ENCODE results near the gene LTBP2. TPM values are rescaled to one million over a fixed set of nuclear protein-coding genes. Genes with fewer than 3 reads are reported as not detected.
A peak's percentile ranks its signal among the peaks of the same experiment; 100 is the strongest.

LTBP2 gene
- total RNA-seq, 2 experiments from 2014 or later: 0.10 to 0.31 TPM

GRCh38 chr14:74522740-74523139 lies 89.3 kb downstream of the LTBP2 start:
- no peak for DNase-seq
- Mint-ChIP-seq H3K4me3 (no peak overlapping the region), H3K4me1 (ENCODE audit: low read depth) (no peaks in the 10 kb centered on the region), H3K27ac (no peak overlapping the region), H3K9me3 (no peaks in the 10 kb centered on the region), H3K36me3 (no peaks in the 10 kb centered on the region), H3K27me3 (peaks cover 2% of the 10 kb centered on the region)
- ChIA-PET POLR2A (no interaction called here), CTCF (no interaction called here)
- intact Hi-C loops (cut with micrococcal nuclease): no loop called here

GRCh38 chr14:74521756-74522155 lies 90.3 kb downstream of the LTBP2 start:
- H3K27ac Mint-ChIP-seq: no peak overlapping the region
- no peaks in the 10 kb centered on the region for H3K36me3 Mint-ChIP-seq
- ChIA-PET CTCF (no interaction called here), POLR2A (no interaction called here)
- H3K9me3 Mint-ChIP-seq: no peaks in the 10 kb centered on the region
- intact Hi-C loops (cut with micrococcal nuclease): no loop called here
- H3K4me3 Mint-ChIP-seq: no peak overlapping the region
- peaks cover 2% of the 10 kb centered on the region for H3K27me3 Mint-ChIP-seq
- H3K4me1 Mint-ChIP-seq (ENCODE audit: low read depth): no peaks in the 10 kb centered on the region
- no peak for DNase-seq

GRCh38 chr14:74519316-74520074 lies 92.5 kb downstream of the LTBP2 start:
- Mint-ChIP-seq H3K4me3 (no peak overlapping the region), H3K27ac (no peak overlapping the region), H3K36me3 (no peaks in the 10 kb centered on the region), H3K27me3 (peaks cover 3% of the 10 kb centered on the region), H3K4me1 (ENCODE audit: low read depth) (peaks cover 5% of the 10 kb centered on the region), H3K9me3 (no peaks in the 10 kb centered on the region)
- no peak for DNase-seq
- CTCF ChIA-PET: interaction anchor here (0.7 kb wide), 1 partner anchor 117 kb away, joined by 3 read pairs; no protein-coding TSS in a partner anchor
- POLR2A ChIA-PET: no interaction called here
- intact Hi-C loops (cut with micrococcal nuclease): no loop called here

- Mint-ChIP-seq H3K36me3 (no peaks in the 10 kb centered on the region), H3K4me1 (ENCODE audit: low read depth) (peaks cover 8% of the 10 kb centered on the region), H3K27ac (no peak overlapping the region), H3K27me3 (peaks cover 5% of the 10 kb centered on the region), H3K4me3 (no peak overlapping the region), H3K9me3 (no peaks in the 10 kb centered on the region)
- no peak for DNase-seq
- POLR2A ChIA-PET: interaction anchor here (0.5 kb wide), 1 partner anchor 249 kb away, joined by 5 read pairs; no protein-coding TSS in a partner anchor
- CTCF ChIA-PET: no interaction called here
- intact Hi-C loops (cut with micrococcal nuclease): no loop called here
These were observed 93.8 kb downstream of the LTBP2 start for GRCh38 chr14:74518221-74518620.

- Mint-ChIP-seq H3K27ac (no peak overlapping the region), H3K36me3 (no peaks in the 10 kb centered on the region), H3K4me1 (ENCODE audit: low read depth) (peaks cover 8% of the 10 kb centered on the region), H3K27me3 (peaks cover 7% of the 10 kb centered on the region), H3K9me3 (no peaks in the 10 kb centered on the region), H3K4me3 (no peak overlapping the region)
- intact Hi-C loops (cut with micrococcal nuclease): no loop called here
- POLR2A ChIA-PET: interaction anchor here (0.5 kb wide), 1 partner anchor 250 kb away, joined by 5 read pairs; no protein-coding TSS in a partner anchor
- CTCF ChIA-PET: no interaction called here
- DNase-seq: no peak
These were observed 94.3 kb downstream of the LTBP2 start for GRCh38 chr14:74517731-74518130.

GRCh38 chr14:74516451-74517160 lies 95.4 kb downstream of the LTBP2 start:
- CTCF ChIA-PET: no interaction called here
- no peaks in the 10 kb centered on the region for H3K36me3 Mint-ChIP-seq
- no peaks in the 10 kb centered on the region for H3K9me3 Mint-ChIP-seq
- no peak for DNase-seq
- H3K4me1 Mint-ChIP-seq (ENCODE audit: low read depth): peaks cover 8% of the 10 kb centered on the region
- peaks cover 7% of the 10 kb centered on the region for H3K27me3 Mint-ChIP-seq
- H3K27ac Mint-ChIP-seq: no peak overlapping the region
- intact Hi-C loops (cut with micrococcal nuclease): no loop called here
- POLR2A ChIA-PET: no interaction called here
- H3K4me3 Mint-ChIP-seq: no peak overlapping the region

GRCh38 chr14:74515891-74516412 lies 96.1 kb downstream of the LTBP2 start:
- ChIA-PET CTCF (no interaction called here), POLR2A (no interaction called here)
- Mint-ChIP-seq H3K4me1 (ENCODE audit: low read depth) (peaks cover 8% of the 10 kb centered on the region), H3K27ac (no peak overlapping the region), H3K36me3 (no peaks in the 10 kb centered on the region), H3K9me3 (no peaks in the 10 kb centered on the region), H3K27me3 (peaks cover 7% of the 10 kb centered on the region), H3K4me3 (no peak overlapping the region)
- intact Hi-C loops (cut with micrococcal nuclease): no loop called here
- DNase-seq: no peak

GRCh38 chr14:74514471-74514941 lies 97.5 kb downstream of the LTBP2 start:
- H3K4me3 Mint-ChIP-seq: no peak overlapping the region
- intact Hi-C loops (cut with micrococcal nuclease): no loop called here

GRCh38 chr14:74511966-74512830 lies 99.8 kb downstream of the LTBP2 start:
- DNase-seq: no peak
- H3K9me3 Mint-ChIP-seq: no peaks in the 10 kb centered on the region
- peaks cover 7% of the 10 kb centered on the region for H3K27me3 Mint-ChIP-seq
- intact Hi-C loops (cut with micrococcal nuclease): no loop called here
- peaks cover 8% of the 10 kb centered on the region for H3K4me1 Mint-ChIP-seq (ENCODE audit: low read depth)
- no peak overlapping the region for H3K4me3 Mint-ChIP-seq
- H3K36me3 Mint-ChIP-seq: no peaks in the 10 kb centered on the region
- ChIA-PET CTCF (interaction anchor here (0.8 kb wide), 1 partner anchor 22 kb away, joined by 3 read pairs; no protein-coding TSS in a partner anchor), POLR2A (no interaction called here)
- H3K27ac Mint-ChIP-seq: no peak overlapping the region

More at GRCh38 chr14:74514471-74514941, 97.5 kb downstream of the LTBP2 start:
- Mint-ChIP-seq H3K36me3 (no peaks in the 10 kb centered on the region), H3K27ac (no peak overlapping the region), H3K9me3 (no peaks in the 10 kb centered on the region), H3K4me1 (ENCODE audit: low read depth) (peaks cover 8% of the 10 kb centered on the region), H3K27me3 (peaks cover 7% of the 10 kb centered on the region)
- peak; percentile 17 for DNase-seq
- ChIA-PET CTCF (no interaction called here), POLR2A (no interaction called here)

GRCh38 chr14:74510959-74511409 lies 101.1 kb downstream of the LTBP2 start:
- ChIA-PET POLR2A (no interaction called here), CTCF (no interaction called here)
- DNase-seq: no peak
- H3K27me3 Mint-ChIP-seq: peaks cover 7% of the 10 kb centered on the region
- peaks cover 8% of the 10 kb centered on the region for H3K4me1 Mint-ChIP-seq (ENCODE audit: low read depth)
- H3K9me3 Mint-ChIP-seq: no peaks in the 10 kb centered on the region
- H3K4me3 Mint-ChIP-seq: no peak overlapping the region
- H3K27ac Mint-ChIP-seq: no peak overlapping the region
- intact Hi-C loops (cut with micrococcal nuclease): no loop called here
- no peaks in the 10 kb centered on the region for H3K36me3 Mint-ChIP-seq

- DNase-seq: no peak
- no peak overlapping the region for H3K27ac Mint-ChIP-seq
- intact Hi-C loops (cut with micrococcal nuclease): no loop called here
- peaks cover 7% of the 10 kb centered on the region for H3K27me3 Mint-ChIP-seq
- no peaks in the 10 kb centered on the region for H3K36me3 Mint-ChIP-seq
- no peak overlapping the region for H3K4me3 Mint-ChIP-seq
- no peaks in the 10 kb centered on the region for H3K9me3 Mint-ChIP-seq
- ChIA-PET CTCF (no interaction called here), POLR2A (no interaction called here)
- peaks cover 8% of the 10 kb centered on the region for H3K4me1 Mint-ChIP-seq (ENCODE audit: low read depth)
These were observed 101.7 kb downstream of the LTBP2 start for GRCh38 chr14:74510223-74510931.
